D721Med (cell line): ENCODE data around the gene LPCAT1.
"Not testable (repeated sequence)": the region's sequence is repeated elsewhere in the genome, so short reads cannot be mapped to it uniquely, and the experiment has no call there.

ENCODE experiments used
- DNase-seq: peaks from one replicate; pipeline ENCODE4 v3.0.0; 2011; ENCODE audit warnings: low spot score; ENCODE audit not compliant: insufficient read length
- FAIRE-seq: peaks from 2 replicates; lab custom pipeline; 2011; peaks lifted over from hg19 to GRCh38; lab: Jason Lieb, UNC
- TF ChIP-seq, protein P1 (sequence below): IDR thresholded peaks from 2 replicates; pipeline ENCODE4 v1.5.1; 2012; ENCODE audit warnings: mild to moderate bottlenecking, control low read depth; ENCODE audit not compliant: insufficient read depth; ENCODE audit errors: missing control alignments

The LPCAT1 gene

GRCh38 chr5:1508659-1509290 lies 15.0 kb downstream of the LPCAT1 start:
- DNase-seq: no peak
- TF ChIP-seq, protein P1, sequence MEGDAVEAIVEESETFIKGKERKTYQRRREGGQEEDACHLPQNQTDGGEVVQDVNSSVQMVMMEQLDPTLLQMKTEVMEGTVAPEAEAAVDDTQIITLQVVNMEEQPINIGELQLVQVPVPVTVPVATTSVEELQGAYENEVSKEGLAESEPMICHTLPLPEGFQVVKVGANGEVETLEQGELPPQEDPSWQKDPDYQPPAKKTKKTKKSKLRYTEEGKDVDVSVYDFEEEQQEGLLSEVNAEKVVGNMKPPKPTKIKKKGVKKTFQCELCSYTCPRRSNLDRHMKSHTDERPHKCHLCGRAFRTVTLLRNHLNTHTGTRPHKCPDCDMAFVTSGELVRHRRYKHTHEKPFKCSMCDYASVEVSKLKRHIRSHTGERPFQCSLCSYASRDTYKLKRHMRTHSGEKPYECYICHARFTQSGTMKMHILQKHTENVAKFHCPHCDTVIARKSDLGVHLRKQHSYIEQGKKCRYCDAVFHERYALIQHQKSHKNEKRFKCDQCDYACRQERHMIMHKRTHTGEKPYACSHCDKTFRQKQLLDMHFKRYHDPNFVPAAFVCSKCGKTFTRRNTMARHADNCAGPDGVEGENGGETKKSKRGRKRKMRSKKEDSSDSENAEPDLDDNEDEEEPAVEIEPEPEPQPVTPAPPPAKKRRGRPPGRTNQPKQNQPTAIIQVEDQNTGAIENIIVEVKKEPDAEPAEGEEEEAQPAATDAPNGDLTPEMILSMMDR: no peak
- no peak for FAIRE-seq

GRCh38 chr5:1507961-1508658 lies 15.7 kb downstream of the LPCAT1 start:
- DNase-seq (no peak), FAIRE-seq (no peak)
- TF ChIP-seq, protein P1: no peak

DNA sequence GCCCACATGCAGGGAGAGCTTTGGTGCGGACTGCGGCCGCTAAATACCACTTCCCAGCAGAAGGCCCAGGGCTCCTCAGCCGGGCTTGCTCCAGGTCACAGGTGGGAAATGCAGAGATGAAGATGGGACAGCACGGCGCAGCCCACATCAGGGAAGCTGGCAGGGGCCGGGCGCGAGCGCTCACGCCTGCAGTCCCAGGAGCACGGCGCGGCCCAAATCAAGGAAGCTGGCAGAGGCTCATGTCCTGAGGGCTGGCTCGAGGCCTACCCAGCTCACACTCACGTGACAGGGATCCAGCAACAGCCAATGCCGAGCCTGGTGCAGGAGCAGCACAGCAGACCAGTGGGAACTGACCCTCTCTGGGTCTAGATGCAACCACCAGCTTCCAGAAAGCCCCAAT lies 16.3 kb downstream of the LPCAT1 start:
- TF ChIP-seq, protein P1: no peak
- DNase-seq (no peak), FAIRE-seq (no peak)

GRCh38 chr5:1507014-1507375 lies 16.8 kb downstream of the LPCAT1 start:
- FAIRE-seq: no peak
- no peak for DNase-seq
- TF ChIP-seq, protein P1: no peak

DNA sequence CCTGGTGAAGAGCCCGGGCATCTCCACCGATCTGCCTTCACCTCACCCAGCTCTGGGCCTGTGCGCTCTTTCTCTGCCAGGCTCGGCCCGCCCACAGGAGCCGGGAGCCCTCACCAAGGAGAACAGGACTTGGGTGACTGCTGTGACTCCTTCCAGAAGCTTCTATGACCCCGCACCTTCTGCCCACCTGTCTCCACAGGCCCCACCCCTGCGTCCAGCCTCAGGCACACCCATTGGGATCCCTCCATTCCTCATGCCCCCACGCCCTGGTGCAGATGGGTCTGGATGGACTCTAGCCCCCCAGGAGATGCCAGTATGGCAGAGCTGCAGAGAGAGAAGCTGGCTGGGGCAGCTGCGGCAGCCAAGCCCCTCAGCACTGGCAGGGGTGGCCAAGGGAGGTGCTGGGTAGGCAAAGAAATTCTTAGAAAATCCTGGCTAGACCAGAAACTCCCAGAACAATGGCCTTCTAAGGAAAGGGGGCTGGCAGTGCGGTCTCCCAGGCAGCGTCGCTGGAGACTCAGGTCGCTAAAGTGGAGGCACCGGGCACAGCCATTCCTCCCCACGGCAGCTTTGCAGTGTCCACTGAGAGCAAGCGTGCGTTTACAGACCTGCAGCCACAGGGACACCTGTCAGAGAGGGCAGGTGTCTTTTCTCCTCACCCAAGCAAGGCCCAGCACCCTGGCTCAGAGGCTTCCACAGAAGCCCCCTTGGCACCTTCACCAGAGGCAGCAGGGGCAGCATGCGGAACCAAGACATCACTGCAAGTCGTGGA lies 17.3 kb downstream of the LPCAT1 start:
- DNase-seq: no peak
- no peak for FAIRE-seq
- TF ChIP-seq, protein P1: no peak

- peak; percentile 61 for DNase-seq
- no peak for FAIRE-seq
- TF ChIP-seq, protein P1: no peak
Measured at GRCh38 chr5:1505506-1506241, 18.1 kb downstream of the LPCAT1 start.

GRCh38 chr5:1505089-1505488 lies 18.7 kb downstream of the LPCAT1 start:
- not testable (repeated sequence) for FAIRE-seq, DNase-seq
